Gastrocnemius medialis (tissue), 4 donors: ENCODE data around the gene EPHX1.

ENCODE experiments used
- POLR2A ChIP-seq, 2 donors: fragments of 450-650 bp; IDR thresholded peaks; one replicate each; pipeline ENCODE4 v1.6.1; 2017; ENCODE audit warnings: antibody characterized with exemption in 2 of 2, mild to moderate bottlenecking in 2 of 2, moderate library complexity in 2 of 2
- TF ChIP-seq, protein P1 (sequence below), 5 experiments: fragments of 450-650 bp in 3 of 5; fragments of 200-600 bp in 2 of 5; sonication (generic) in 2 of 5; IDR thresholded peaks in 4 of 5; conservative IDR thresholded peaks in 1 of 5; 1 replicate in 4 of 5; 2 replicates in 1 of 5; pipeline ENCODE4 v1.5.1; 2016 to 2019; ENCODE audit warnings: antibody characterized with exemption in 5 of 5, mild to moderate bottlenecking in 3 of 5, moderate library complexity in 3 of 5

- TF ChIP-seq, protein P1, sequence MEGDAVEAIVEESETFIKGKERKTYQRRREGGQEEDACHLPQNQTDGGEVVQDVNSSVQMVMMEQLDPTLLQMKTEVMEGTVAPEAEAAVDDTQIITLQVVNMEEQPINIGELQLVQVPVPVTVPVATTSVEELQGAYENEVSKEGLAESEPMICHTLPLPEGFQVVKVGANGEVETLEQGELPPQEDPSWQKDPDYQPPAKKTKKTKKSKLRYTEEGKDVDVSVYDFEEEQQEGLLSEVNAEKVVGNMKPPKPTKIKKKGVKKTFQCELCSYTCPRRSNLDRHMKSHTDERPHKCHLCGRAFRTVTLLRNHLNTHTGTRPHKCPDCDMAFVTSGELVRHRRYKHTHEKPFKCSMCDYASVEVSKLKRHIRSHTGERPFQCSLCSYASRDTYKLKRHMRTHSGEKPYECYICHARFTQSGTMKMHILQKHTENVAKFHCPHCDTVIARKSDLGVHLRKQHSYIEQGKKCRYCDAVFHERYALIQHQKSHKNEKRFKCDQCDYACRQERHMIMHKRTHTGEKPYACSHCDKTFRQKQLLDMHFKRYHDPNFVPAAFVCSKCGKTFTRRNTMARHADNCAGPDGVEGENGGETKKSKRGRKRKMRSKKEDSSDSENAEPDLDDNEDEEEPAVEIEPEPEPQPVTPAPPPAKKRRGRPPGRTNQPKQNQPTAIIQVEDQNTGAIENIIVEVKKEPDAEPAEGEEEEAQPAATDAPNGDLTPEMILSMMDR (IDR thresholded peaks at IDR 0.05 in 4 of 5, conservative IDR thresholded peaks at IDR 0.05 in 1 of 5): no peak
- TF ChIP-seq POLR2A (IDR thresholded peaks at IDR 0.05): no peak
Observed at GRCh38 chr1:225888289-225888897, 78.5 kb downstream of the EPHX1 start.
